Activated CD4-positive, alpha-beta T cell treated with anti-CD3 and anti-CD28 coated beads, Interleukin-2, amount 50 U/mL, for 24 hours (primary cell): ENCODE measurements around the gene CSF1R.

Experiments
- DNase-seq, 2 donors: peaks; one replicate each; pipeline ENCODE4 v3.0.0-alpha.2; 2020; ENCODE audit warnings: low read depth in 1 of 2, low spot score in 1 of 2

CSF1R gene

DNA sequence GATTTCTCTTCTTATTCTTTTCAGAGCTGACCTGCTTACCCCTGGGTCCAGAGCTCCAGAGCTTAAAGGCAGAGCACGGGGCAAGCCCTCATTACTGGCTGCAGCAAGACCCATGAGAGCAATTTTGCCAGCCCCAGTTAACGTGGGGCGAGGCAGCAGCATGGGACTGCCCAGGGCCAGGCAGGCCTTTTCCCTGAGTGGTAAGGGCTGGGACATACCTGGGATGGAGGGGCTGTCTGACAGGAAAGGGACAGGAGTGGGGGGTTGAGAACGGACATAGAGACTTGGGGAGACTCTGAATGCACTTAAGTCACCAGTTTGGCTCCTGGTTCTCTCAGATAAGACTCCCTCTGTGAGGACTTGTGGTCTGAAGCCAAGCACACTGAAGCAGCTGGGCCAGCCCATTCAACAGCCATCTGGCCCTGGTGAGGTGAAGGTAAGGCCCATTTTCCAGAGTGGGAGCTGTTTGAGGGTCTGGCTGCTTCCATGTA is 59.6 kb downstream of the CSF1R start:
- no peak for DNase-seq

- no peak for DNase-seq
Observed at GRCh38 chr5:150024346-150024984, 61.9 kb downstream of the CSF1R start.

- DNase-seq, result no peak
Observed at GRCh38 chr5:150023136-150023535, 63.2 kb downstream of the CSF1R start.

- no peak for DNase-seq
Observed at GRCh38 chr5:150022681-150023080, 63.7 kb downstream of the CSF1R start.

DNA sequence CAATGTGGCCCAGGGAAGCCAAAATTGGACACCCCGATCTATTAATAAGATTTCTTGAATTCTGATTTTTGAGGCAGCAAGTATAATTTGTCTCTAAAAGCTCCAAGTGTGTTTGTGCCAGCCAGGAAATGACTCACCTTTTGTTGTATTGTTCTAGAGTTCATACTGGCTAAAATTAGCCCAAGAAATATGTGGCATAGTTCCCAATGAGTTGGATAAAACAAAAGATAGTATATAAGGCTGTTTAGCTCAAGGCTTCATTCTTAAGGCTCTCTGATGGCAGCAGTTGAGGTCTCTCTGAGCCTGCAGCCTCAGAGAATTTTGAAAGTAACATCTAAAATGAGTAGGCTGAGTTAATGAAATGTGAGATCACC is 64.2 kb downstream of the CSF1R start:
- DNase-seq, result no peak

- DNase-seq, result no peak
Observed at GRCh38 chr5:150021491-150022157, 64.7 kb downstream of the CSF1R start.

GRCh38 chr5:150020249-150020648 is 66.1 kb downstream of the CSF1R start:
- no peak for DNase-seq

DNA sequence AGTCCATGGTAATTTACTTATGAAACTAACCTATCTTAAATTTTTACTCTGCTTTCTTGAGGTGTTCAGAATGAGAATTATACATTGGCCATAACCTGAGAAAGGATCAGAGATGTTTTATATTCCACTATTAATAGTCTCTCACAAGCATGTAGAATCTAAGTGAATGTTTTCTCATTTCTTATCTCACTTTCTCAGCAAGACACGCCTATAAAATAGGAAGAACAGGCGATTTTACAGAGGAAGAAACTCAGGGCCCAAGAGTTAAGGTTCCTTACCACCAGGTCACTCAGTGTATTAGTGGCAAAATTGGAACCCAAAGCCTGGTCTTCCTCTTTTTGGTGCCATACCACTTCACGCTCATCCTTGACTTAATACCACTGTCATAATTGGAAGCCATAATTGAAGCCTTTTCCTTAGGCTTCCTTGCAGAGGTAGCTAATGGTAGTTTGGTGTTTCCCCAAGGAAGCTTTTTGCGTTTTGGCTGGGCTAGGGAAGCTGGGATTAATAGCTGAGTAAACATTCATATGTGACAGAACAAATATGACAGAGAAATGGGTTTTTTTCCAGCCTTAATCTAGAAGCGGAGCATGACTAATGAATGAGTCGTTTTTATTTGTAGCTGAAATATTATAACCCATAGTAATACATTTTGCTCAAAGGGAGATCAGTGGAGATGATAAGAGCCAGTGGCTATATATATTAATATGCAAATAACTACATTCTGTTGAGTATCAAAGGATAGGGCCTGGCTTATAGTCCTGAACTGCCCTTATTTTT is 68.9 kb downstream of the CSF1R start:
- no peak for DNase-seq

GRCh38 chr5:150016537-150016936 is 69.8 kb downstream of the CSF1R start:
- DNase-seq, result no peak

GRCh38 chr5:150015415-150015814 is 70.9 kb downstream of the CSF1R start:
- DNase-seq, result no peak

- DNase-seq, result no peak
Observed at GRCh38 chr5:150014456-150014855, 71.9 kb downstream of the CSF1R start.

- DNase-seq, result no peak
Observed at GRCh38 chr5:150013931-150014330, 72.4 kb downstream of the CSF1R start.

- no peak for DNase-seq
Observed at GRCh38 chr5:150009671-150010387, 76.5 kb downstream of the CSF1R start.

GRCh38 chr5:150007050-150007449 is 79.3 kb downstream of the CSF1R start:
- no peak for DNase-seq

- no peak for DNase-seq
Observed at GRCh38 chr5:150006318-150006717, 80.0 kb downstream of the CSF1R start.
